ENCODE measurements around the gene HS3ST3B1. TPM values are rescaled to one million over a fixed set of nuclear protein-coding genes. Genes with fewer than 3 reads are reported as not detected.
A peak's percentile ranks its signal among the peaks of the same experiment; 100 is the strongest.

The HS3ST3B1 gene
- total and polyA plus RNA-seq, 4 experiments from 2014 or later: 6.0 to 40.5 (median 25.6) TPM

DNA sequence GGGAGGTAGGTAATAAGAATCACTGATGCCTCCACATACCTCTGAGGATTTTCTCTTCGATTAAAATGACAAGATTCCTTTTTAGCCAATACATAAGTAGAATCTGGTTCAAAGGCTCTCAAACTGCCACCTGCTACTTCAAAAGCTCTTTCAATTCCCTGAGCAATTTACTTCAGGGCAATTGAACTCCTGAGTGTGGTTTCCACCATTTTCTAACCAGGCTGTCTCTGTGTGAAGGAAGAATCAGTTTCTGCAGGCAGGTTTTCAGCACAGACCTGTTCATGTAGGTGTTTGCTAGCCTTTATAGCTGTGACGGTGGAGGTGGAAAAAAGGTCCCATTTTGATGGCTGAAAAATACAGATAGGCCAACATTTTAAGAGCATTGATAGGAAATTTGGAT is 18.2 kb upstream of the HS3ST3B1 start:
- H3K27ac ChIP-seq (ENCODE audit: low read depth, low read length): no peak overlapping the region
- H3K36me3 Mint-ChIP-seq: no peaks in the 10 kb centered on the region
- H3K4me1 Mint-ChIP-seq: no peaks in the 10 kb centered on the region
- POLR2A ChIA-PET (ENCODE audit: partially characterized antibody): interaction anchor here (1.0 kb wide), 1 partner anchor 18 kb away, joined by 3 read pairs; the partner anchor contains the start of gene HS3ST3B1
- H3K9me3 ChIP-seq (ENCODE audit: control insufficient read depth in 1 of 2, low read length in 2 of 2): no peaks in the 10 kb centered on the region
- H3K27ac Mint-ChIP-seq: no peak overlapping the region
- peaks cover 14 to 15% of the 10 kb centered on the region in 2 donors for H3K27me3 Mint-ChIP-seq
- H3K36me3 ChIP-seq (ENCODE audit: insufficient read depth, low read length): no peaks in the 10 kb centered on the region
- H3K9me3 Mint-ChIP-seq: no peaks in the 10 kb centered on the region
- H3K4me3 Mint-ChIP-seq: no peak overlapping the region
- H3K4me1 ChIP-seq (ENCODE audit: insufficient read depth, low read length): no peaks in the 10 kb centered on the region
- CTCF ChIA-PET (ENCODE audit: partially characterized antibody): no interaction called here
- intact Hi-C loops (cut with micrococcal nuclease): no loop called here
- H3K27me3 ChIP-seq (ENCODE audit: insufficient read depth, low read length): no peaks in the 10 kb centered on the region
- no peak for DNase-seq
- no peak overlapping the region for H3K4me3 ChIP-seq (ENCODE audit: low read length in 2 of 2)

DNA sequence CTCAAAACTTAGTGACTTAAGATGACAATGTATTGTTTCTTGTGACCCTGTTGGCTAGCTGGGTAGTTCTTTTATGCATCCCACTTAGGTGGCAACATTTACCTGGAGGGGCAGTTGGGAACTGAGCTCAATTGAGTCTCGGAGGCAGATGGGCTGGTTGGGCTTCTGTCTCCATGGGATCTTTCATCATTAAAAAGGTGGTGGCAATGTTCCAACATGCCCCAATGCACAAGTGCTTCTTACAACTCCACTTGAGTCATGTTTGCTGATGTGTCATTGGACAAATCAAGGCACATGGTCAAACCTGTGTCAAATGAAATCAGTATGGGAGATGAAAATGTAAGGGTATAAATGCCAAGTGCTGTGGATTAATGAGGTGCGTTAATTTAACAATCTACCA is 11.7 kb upstream of the HS3ST3B1 start:
- ChIA-PET CTCF (ENCODE audit: partially characterized antibody) (no interaction called here), POLR2A (ENCODE audit: partially characterized antibody) (no interaction called here)
- H3K36me3 Mint-ChIP-seq: no peaks in the 10 kb centered on the region
- intact Hi-C loops (cut with micrococcal nuclease): no loop called here
- no peaks in the 10 kb centered on the region for H3K9me3 ChIP-seq (ENCODE audit: control insufficient read depth in 1 of 2, low read length in 2 of 2)
- no peak overlapping the region for H3K27ac ChIP-seq (ENCODE audit: low read depth, low read length)
- peaks cover 0 to 4% (median 0%) of the 10 kb centered on the region in 8 donors for H3K9me3 Mint-ChIP-seq
- H3K4me1 Mint-ChIP-seq: no peaks in the 10 kb centered on the region
- H3K4me3 ChIP-seq (ENCODE audit: low read length in 2 of 2): no peak overlapping the region
- no peaks in the 10 kb centered on the region for H3K36me3 ChIP-seq (ENCODE audit: insufficient read depth, low read length)
- no peak for DNase-seq
- no peak overlapping the region for H3K4me3 Mint-ChIP-seq
- H3K27me3 ChIP-seq (ENCODE audit: insufficient read depth, low read length): no peaks in the 10 kb centered on the region
- peaks cover 13 to 18% of the 10 kb centered on the region in 2 donors for H3K27me3 Mint-ChIP-seq
- no peaks in the 10 kb centered on the region for H3K4me1 ChIP-seq (ENCODE audit: insufficient read depth, low read length)
- no peak overlapping the region for H3K27ac Mint-ChIP-seq

- POLR2A ChIA-PET (ENCODE audit: partially characterized antibody): no interaction called here
- Histone ChIP-seq H3K27me3 (ENCODE audit: insufficient read depth, low read length) (peaks cover 16% of the 10 kb centered on the region), H3K9me3 (ENCODE audit: control insufficient read depth in 1 of 2, low read length in 2 of 2) (no peaks in the 10 kb centered on the region), H3K4me3 (ENCODE audit: low read length in 2 of 2) (no peak overlapping the region), H3K27ac (ENCODE audit: low read depth, low read length) (no peak overlapping the region), H3K4me1 (ENCODE audit: insufficient read depth, low read length) (peaks cover 31% of the 10 kb centered on the region), H3K36me3 (ENCODE audit: insufficient read depth, low read length) (no peaks in the 10 kb centered on the region)
- peaks cover 0 to 7% (median 0%) of the 10 kb centered on the region in 8 donors for H3K9me3 Mint-ChIP-seq
- DNase-seq: no peak
- no peak overlapping the region for H3K27ac Mint-ChIP-seq
- peaks cover 23 to 48% (median 36%) of the 10 kb centered on the region in 4 donors for H3K4me1 Mint-ChIP-seq
- H3K36me3 Mint-ChIP-seq: peaks cover 0 to 5% of the 10 kb centered on the region in 2 donors
- CTCF ChIA-PET (ENCODE audit: partially characterized antibody): interaction anchor here (0.7 kb wide), 1 partner anchor 220 kb away, joined by 4 read pairs; no protein-coding TSS in a partner anchor
- peak overlapping the region in 3 of 8 donors; percentile 12 to 22 (median 13) for H3K4me3 Mint-ChIP-seq
- H3K27me3 Mint-ChIP-seq: peaks cover 31 to 38% of the 10 kb centered on the region in 2 donors
- intact Hi-C loops (cut with micrococcal nuclease): no loop called here
Measured at GRCh38 chr17:14294876-14295275, 6.0 kb upstream of the HS3ST3B1 start.

DNA sequence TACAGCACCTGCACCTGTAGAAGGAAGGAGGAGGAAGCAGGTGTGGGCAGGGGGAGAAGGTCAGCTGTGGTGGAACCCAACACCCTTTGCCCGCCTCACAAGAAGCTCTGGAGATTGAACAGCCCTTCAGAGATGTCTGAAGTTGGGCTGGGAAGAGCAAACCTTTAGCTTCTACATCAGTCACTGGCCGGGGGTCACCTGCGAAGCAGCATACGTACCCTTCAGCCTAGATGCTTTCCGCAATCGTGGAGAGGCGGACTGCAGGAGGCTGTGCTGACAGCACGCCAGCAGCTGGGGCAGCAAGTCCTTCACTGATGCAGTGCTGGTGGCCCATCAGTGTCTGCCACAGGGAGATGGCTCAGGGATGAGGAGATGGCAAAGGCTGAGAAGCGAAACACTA is 5.2 kb upstream of the HS3ST3B1 start:
- peaks cover 31 to 56% (median 43%) of the 10 kb centered on the region in 4 donors for H3K4me1 Mint-ChIP-seq
- H3K4me1 ChIP-seq (ENCODE audit: insufficient read depth, low read length): peaks cover 37% of the 10 kb centered on the region
- peaks cover 0 to 11% (median 0%) of the 10 kb centered on the region in 8 donors for H3K9me3 Mint-ChIP-seq
- DNase-seq: no peak
- intact Hi-C loops (cut with micrococcal nuclease): no loop called here
- peaks cover 16% of the 10 kb centered on the region for H3K27me3 ChIP-seq (ENCODE audit: insufficient read depth, low read length)
- H3K4me3 ChIP-seq (ENCODE audit: low read length in 2 of 2): no peak overlapping the region
- H3K36me3 Mint-ChIP-seq: peaks cover 0 to 8% of the 10 kb centered on the region in 2 donors
- no peaks in the 10 kb centered on the region for H3K36me3 ChIP-seq (ENCODE audit: insufficient read depth, low read length)
- no peaks in the 10 kb centered on the region for H3K9me3 ChIP-seq (ENCODE audit: control insufficient read depth in 1 of 2, low read length in 2 of 2)
- H3K4me3 Mint-ChIP-seq: peak overlapping the region in 4 of 8 donors; percentile 27 to 74 (median 62)
- H3K27ac ChIP-seq (ENCODE audit: low read depth, low read length): no peak overlapping the region
- H3K27me3 Mint-ChIP-seq: peaks cover 30 to 35% of the 10 kb centered on the region in 2 donors
- ChIA-PET CTCF (ENCODE audit: partially characterized antibody) (interaction anchor here (0.7 kb wide), 1 partner anchor 219 kb away, joined by 4 read pairs; no protein-coding TSS in a partner anchor), POLR2A (ENCODE audit: partially characterized antibody) (interaction anchor here (9.1 kb wide), 1 partner anchor 98 kb away, joined by 144 read pairs; no protein-coding TSS in a partner anchor)
- H3K27ac Mint-ChIP-seq: peak overlapping the region in 1 of 7 donors; percentile 8

DNA sequence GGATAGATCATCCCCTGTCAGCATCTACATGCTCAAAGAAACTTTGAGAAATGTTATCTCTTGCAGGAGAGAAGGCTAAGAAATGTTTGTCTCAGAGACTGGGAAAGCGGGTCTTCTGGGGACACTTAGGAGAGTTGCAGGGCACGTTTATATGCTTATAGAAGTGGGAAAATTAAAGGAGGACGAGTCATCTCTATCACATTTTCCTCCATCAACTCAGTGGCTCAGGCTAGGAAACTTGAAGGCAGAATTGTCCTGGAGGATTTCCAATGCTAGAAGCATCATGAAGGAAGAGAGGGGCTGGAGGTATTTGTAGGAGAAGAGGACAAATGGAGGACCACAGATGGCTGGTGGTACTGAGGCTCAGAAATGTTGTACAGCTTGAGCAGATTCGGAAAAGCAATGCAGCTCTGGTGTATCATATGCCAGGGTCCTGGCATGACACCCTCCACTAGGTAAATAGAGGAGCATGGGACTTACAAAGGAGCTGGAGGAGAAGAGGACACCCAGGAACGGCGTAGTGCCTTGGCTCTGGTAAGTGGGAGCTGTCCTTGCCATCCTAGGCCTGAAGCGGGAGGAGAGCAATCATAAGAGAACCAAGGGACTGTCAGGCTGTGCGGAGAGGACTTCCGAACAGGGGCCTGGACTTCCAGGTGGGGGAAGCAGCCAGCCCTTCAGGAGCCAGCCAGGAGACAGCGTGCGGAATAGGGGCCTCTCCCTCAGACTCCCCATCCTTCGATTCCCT is 4.5 kb upstream of the HS3ST3B1 start:
- no peak overlapping the region for H3K27ac ChIP-seq (ENCODE audit: low read depth, low read length)
- no peak overlapping the region for H3K4me3 ChIP-seq (ENCODE audit: low read length in 2 of 2)
- H3K4me1 ChIP-seq (ENCODE audit: insufficient read depth, low read length): peaks cover 37% of the 10 kb centered on the region
- peaks cover 0 to 8% (median 0%) of the 10 kb centered on the region in 8 donors for H3K9me3 Mint-ChIP-seq
- peaks cover 31 to 60% (median 43%) of the 10 kb centered on the region in 4 donors for H3K4me1 Mint-ChIP-seq
- intact Hi-C loops (cut with micrococcal nuclease): no loop called here
- H3K27me3 Mint-ChIP-seq: peaks cover 27 to 33% of the 10 kb centered on the region in 2 donors
- no peaks in the 10 kb centered on the region for H3K36me3 ChIP-seq (ENCODE audit: insufficient read depth, low read length)
- peaks cover 0 to 12% of the 10 kb centered on the region in 2 donors for H3K36me3 Mint-ChIP-seq
- CTCF ChIA-PET (ENCODE audit: partially characterized antibody): interaction anchor here (0.9 to 1.3 kb wide), 2 partner anchors 23 to 232 kb away, joined by 3 read pairs; no protein-coding TSS in a partner anchor
- H3K27me3 ChIP-seq (ENCODE audit: insufficient read depth, low read length): peaks cover 16% of the 10 kb centered on the region
- H3K27ac Mint-ChIP-seq: peak overlapping the region in 2 of 7 donors; percentile 5 to 32
- POLR2A ChIA-PET (ENCODE audit: partially characterized antibody): interaction anchor here (1.5 to 9.1 kb wide), 3 partner anchors 93 to 1278 kb away, joined by 3 to 144 read pairs (median 6); partner anchors contain the start of gene ELAC2
- H3K4me3 Mint-ChIP-seq: peak overlapping the region; percentile 24 to 74 (median 70)
- no peak for DNase-seq
- no peaks in the 10 kb centered on the region for H3K9me3 ChIP-seq (ENCODE audit: control insufficient read depth in 1 of 2, low read length in 2 of 2)

DNA sequence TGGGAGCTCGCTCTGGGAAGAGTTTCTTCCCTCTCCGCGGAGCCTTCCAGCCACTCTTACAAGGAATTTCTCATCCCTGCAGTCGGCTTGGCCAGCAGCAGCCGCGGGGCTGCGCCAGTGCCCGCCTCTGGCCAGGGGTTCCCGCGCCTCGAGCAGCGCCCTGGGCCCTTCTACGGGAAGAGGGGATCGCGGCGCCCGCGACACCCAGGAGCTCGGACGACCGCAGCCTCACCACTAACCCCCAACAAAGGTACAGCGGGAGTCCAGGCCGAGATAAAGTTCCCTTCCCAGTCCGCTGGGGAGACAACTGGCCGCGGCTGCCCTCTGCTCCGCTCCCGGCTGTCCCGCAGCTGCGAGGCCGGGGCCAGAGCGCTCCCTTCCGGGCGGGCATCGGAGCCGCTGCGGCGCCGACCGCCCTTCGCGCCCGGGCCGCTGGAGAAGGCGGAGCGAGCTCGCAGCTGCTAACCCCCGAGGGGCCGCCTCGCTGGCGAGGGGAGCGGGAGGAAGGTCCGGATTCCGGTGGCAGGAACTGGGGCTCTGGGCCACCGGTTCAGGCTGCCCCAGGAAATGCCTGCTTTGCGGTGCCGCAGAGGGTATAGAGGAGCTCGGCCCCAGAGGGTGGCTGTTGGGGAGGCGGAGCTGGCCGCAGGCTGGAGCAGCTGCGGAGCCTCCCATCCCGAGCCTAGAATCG is 3.6 kb upstream of the HS3ST3B1 start:
- Histone ChIP-seq H3K4me1 (ENCODE audit: insufficient read depth, low read length) (peaks cover 37% of the 10 kb centered on the region), H3K27me3 (ENCODE audit: insufficient read depth, low read length) (peaks cover 16% of the 10 kb centered on the region), H3K36me3 (ENCODE audit: insufficient read depth, low read length) (no peaks in the 10 kb centered on the region), H3K9me3 (ENCODE audit: control insufficient read depth in 1 of 2, low read length in 2 of 2) (no peaks in the 10 kb centered on the region), H3K27ac (ENCODE audit: low read depth, low read length) (no peak overlapping the region), H3K4me3 (ENCODE audit: low read length in 2 of 2) (peak overlapping the region in 1 of 2 donors; percentile 36)
- H3K4me3 Mint-ChIP-seq: peak overlapping the region in 7 of 8 donors; percentile 73 to 98 (median 91)
- peak in 3 of 5 donors; percentile 25 to 48 (median 39) for DNase-seq
- CTCF ChIA-PET (ENCODE audit: partially characterized antibody): interaction anchor here (0.9 to 2.8 kb wide), 8 partner anchors 24 to 700 kb away, joined by 3 to 9 read pairs (median 3); no protein-coding TSS in a partner anchor
- H3K36me3 Mint-ChIP-seq: peaks cover 0 to 15% of the 10 kb centered on the region in 2 donors
- POLR2A ChIA-PET (ENCODE audit: partially characterized antibody): interaction anchor here (1.3 to 9.1 kb wide), 4 partner anchors 91 to 1279 kb away, joined by 3 to 144 read pairs (median 5); partner anchors contain the start of gene ELAC2
- H3K9me3 Mint-ChIP-seq: peaks cover 0 to 8% (median 0%) of the 10 kb centered on the region in 8 donors
- H3K27ac Mint-ChIP-seq: peak overlapping the region in 3 of 7 donors; percentile 50 to 92 (median 75)
- H3K27me3 Mint-ChIP-seq: peaks cover 27 to 33% of the 10 kb centered on the region in 2 donors
- intact Hi-C loops (cut with micrococcal nuclease): no loop called here
- peaks cover 31 to 60% (median 43%) of the 10 kb centered on the region in 4 donors for H3K4me1 Mint-ChIP-seq

Data from CD4-positive, alpha-beta memory T cell (primary cell).